ENCODE data around the gene ATF6B.

- TF ChIP-seq CTCF (conservative IDR thresholded peaks at IDR 0.05 in 1 of 2, IDR thresholded peaks at IDR 0.05 in 1 of 2; ENCODE audit: extremely low read depth in 1 of 2, insufficient read depth in 1 of 2, low read depth in 1 of 2, low read length in 2 of 2) (no peak), EZH2 (IDR thresholded peaks at IDR 0.05; ENCODE audit: borderline replicate concordance, low read length) (no peak)
Observed at GRCh38 chr6:32084780-32085179, 43.3 kb downstream of the ATF6B start.
